Measurements from ENCODE around the gene C3orf49. TPM values are rescaled to one million over a fixed set of nuclear protein-coding genes. Genes with fewer than 3 reads are reported as not detected.

The C3orf49 gene
- total and polyA plus RNA-seq, 9 of the 15 experiments (the other 6 are each of a cell fraction or from before 2014, with no cell fraction given), result not detected

- Histone ChIP-seq H3K27me3 (ENCODE audit: control insufficient read depth in 2 of 2, insufficient read depth in 2 of 2, low read length in 2 of 2) (no peaks in the 10 kb centered on the region), H3K9ac (ENCODE audit: insufficient read depth in 1 of 2, low read depth in 2 of 2, low read length in 2 of 2) (no peak overlapping the region), H3K9me3 (replicated peaks; ENCODE audit: control insufficient read depth, insufficient read depth, low read depth, low read length) (no peaks in the 10 kb centered on the region), H3K36me3 (ENCODE audit: control insufficient read depth, insufficient read depth, low read length) (peaks cover 6% of the 10 kb centered on the region; the same call in 1 of the 3 replicates), H3K9me1 (ENCODE audit: control insufficient read depth, insufficient read depth, low read length) (no peaks in the 10 kb centered on the region), H3K4me2 (ENCODE audit: insufficient read depth, low read length) (no peak overlapping the region), H3K4me3 (no peak overlapping the region), H3K4me1 (replicated peaks in 1 of 2; ENCODE audit: control insufficient read depth in 2 of 2, insufficient read depth in 2 of 2, low read length in 2 of 2) (no peaks in the 10 kb centered on the region), H3K79me2 (ENCODE audit: control insufficient read depth, insufficient read depth, low read length) (peaks cover 12% of the 10 kb centered on the region; the same call in 2 of the 3 replicates), H3K27ac (ENCODE audit: extremely low read depth, low read depth, low read length) (no peak overlapping the region), H2AFZ (ENCODE audit: low read depth, low read length) (no peak overlapping the region), H4K20me1 (replicated peaks; ENCODE audit: control insufficient read depth, insufficient read depth, low read length) (no peaks in the 10 kb centered on the region)
- POLR2A ChIA-PET, result no interaction called here
- FAIRE-seq, result no peak
- intact Hi-C loops (cut with micrococcal nuclease) (loop anchor here (10.0 kb wide), 1 partner anchor 173 kb away; no protein-coding TSS in a partner anchor), in situ Hi-C loops (cut with MboI) (no loop called here)
- no peak for ATAC-seq
- BruUV-seq (replicated peaks), result no TSS peak
- DNase-seq (ENCODE audit: extremely low read depth in 1 of 4, low spot score in 3 of 4), result no peak
- CTCF ChIA-PET (ENCODE audit: low intra/inter-chr PET ratio), result no interaction called here
- TF ChIP-seq RHOXF2B (CRISPR knock-in tag; conservative IDR thresholded peaks at IDR 0.05) (no peak), NR2F6 (CRISPR knock-in tag; IDR thresholded peaks at IDR 0.05) (no peak), ZNF282 (CRISPR knock-in tag; IDR thresholded peaks at IDR 0.05) (no peak), ESRRB (CRISPR knock-in tag; IDR thresholded peaks at IDR 0.05; ENCODE audit: borderline replicate concordance) (no peak), ZSCAN29 (IDR thresholded peaks at IDR 0.05) (no peak), TAL1 (IDR thresholded peaks at IDR 0.05) (no peak), ELF2 (CRISPR knock-in tag; IDR thresholded peaks at IDR 0.05) (no peak), ZFP36 (IDR thresholded peaks at IDR 0.05; ENCODE audit: low read depth, low read length, partially characterized antibody) (no peak), CREB3 (tag; conservative IDR thresholded peaks at IDR 0.05; ENCODE audit: low read depth) (no peak)
- TF ChIP-seq, protein P1, sequence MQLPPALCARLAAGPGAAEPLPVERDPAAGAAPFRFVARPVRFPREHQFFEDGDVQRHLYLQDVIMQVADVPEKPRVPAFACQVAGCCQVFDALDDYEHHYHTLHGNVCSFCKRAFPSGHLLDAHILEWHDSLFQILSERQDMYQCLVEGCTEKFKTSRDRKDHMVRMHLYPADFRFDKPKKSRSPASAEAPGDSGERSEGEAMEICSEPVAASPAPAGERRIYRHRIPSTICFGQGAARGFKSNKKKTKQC (CRISPR knock-in tag; IDR thresholded peaks at IDR 0.05), result no peak
- TF ChIP-seq, protein P2, sequence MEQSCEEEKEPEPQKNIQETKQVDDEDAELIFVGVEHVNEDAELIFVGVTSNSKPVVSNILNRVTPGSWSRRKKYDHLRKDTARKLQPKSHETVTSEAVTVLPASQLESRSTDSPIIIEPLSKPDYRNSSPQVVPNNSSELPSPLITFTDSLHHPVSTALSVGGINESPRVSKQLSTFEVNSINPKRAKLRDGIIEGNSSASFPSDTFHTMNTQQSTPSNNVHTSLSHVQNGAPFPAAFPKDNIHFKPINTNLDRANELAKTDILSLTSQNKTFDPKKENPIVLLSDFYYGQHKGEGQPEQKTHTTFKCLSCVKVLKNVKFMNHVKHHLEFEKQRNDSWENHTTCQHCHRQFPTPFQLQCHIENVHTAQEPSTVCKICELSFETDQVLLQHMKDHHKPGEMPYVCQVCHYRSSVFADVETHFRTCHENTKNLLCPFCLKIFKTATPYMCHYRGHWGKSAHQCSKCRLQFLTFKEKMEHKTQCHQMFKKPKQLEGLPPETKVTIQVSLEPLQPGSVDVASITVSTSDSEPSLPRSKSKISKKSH (CRISPR knock-in tag; IDR thresholded peaks at IDR 0.05), result no peak
- 60% methylated on average over 1 of the region's 1 CpG for WGBS (ENCODE audit: insufficient coverage, low coverage, missing lambda C conversion rate)
Observed at GRCh38 chr3:63841704-63842103, 22.6 kb downstream of the C3orf49 start.

Data from K562 (cell line).